Hepatocyte (in vitro differentiated cells): ENCODE data around the gene TMEM38A.

Source experiments
- CTCF ChIP-seq: fragments of 200-600 bp; sonication (generic); IDR thresholded peaks from 2 replicates; pipeline ENCODE4 v1.5.1; 2016; ENCODE audit warnings: antibody characterized with exemption, mild to moderate bottlenecking; ENCODE audit not compliant: poor library complexity
- EZH2 ChIP-seq: fragments of 200-600 bp; sonication (generic); IDR thresholded peaks from 2 replicates; pipeline ENCODE4 v1.6.1; 2016; ENCODE audit warnings: antibody characterized with exemption, mild to moderate bottlenecking, borderline replicate concordance

DNA sequence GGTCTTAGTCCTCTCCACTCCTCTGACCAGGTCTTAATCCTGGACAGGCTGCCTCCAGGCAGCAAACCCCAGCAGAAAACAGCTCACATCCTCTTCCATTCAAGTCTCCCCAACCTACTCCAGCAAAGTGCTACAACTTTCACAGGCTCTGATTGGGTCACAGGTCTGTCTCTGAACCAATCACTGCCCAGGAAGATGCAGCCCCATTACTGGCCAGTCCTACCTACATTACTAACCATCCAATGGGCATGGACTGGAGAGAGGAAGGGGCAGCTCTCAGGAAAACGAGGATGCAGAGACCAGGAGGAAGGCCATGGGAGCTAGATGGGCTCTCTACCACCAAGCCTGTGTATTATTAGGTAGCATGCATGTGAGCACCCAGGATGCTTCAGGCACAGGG, 45.1 kb upstream of the TMEM38A start:
- no peak for TF ChIP-seq CTCF
- no peak for TF ChIP-seq EZH2
